ENCODE measurements around the gene RALGAPA1. TPM values are rescaled to one million over a fixed set of nuclear protein-coding genes. Genes with fewer than 3 reads are reported as not detected.

The RALGAPA1 gene
- polyA plus RNA-seq, 1 donor, result 33.3 TPM

- Histone ChIP-seq H3K4me3 (ENCODE audit: low read length) (no peak overlapping the region), H3K27ac (ENCODE audit: low read length) (no peak overlapping the region), H3K36me3 (ENCODE audit: control insufficient read depth, insufficient read depth, low read length) (peaks cover 19% of the 10 kb centered on the region), H3K4me1 (ENCODE audit: control insufficient read depth, insufficient read depth, low read length) (no peaks in the 10 kb centered on the region), H3K27me3 (ENCODE audit: control insufficient read depth, insufficient read depth, low read length) (no peaks in the 10 kb centered on the region), H3K9me3 (ENCODE audit: control insufficient read depth, low read depth, low read length) (no peaks in the 10 kb centered on the region)
- WGBS (ENCODE audit: insufficient coverage, low lambda C conversion rate), result no CpG with 5 or more reads among the region's 5 CpGs
- no peak for DNase-seq
Observed at GRCh38 chr14:35766036-35766699, 42.9 kb downstream of the RALGAPA1 start.

- no peak overlapping the region for H3K27ac ChIP-seq (ENCODE audit: low read length)
- no peak for DNase-seq
- H3K36me3 ChIP-seq (ENCODE audit: control insufficient read depth, insufficient read depth, low read length), result peaks cover 22% of the 10 kb centered on the region
- no peaks in the 10 kb centered on the region for H3K9me3 ChIP-seq (ENCODE audit: control insufficient read depth, low read depth, low read length)
- no peak overlapping the region for H3K4me3 ChIP-seq (ENCODE audit: low read length)
- WGBS (ENCODE audit: insufficient coverage, low lambda C conversion rate), result no CpG with 5 or more reads among the region's 4 CpGs
- H3K27me3 ChIP-seq (ENCODE audit: control insufficient read depth, insufficient read depth, low read length), result no peaks in the 10 kb centered on the region
- no peaks in the 10 kb centered on the region for H3K4me1 ChIP-seq (ENCODE audit: control insufficient read depth, insufficient read depth, low read length)
Observed at GRCh38 chr14:35761922-35762321, 47.2 kb downstream of the RALGAPA1 start.

- no peak overlapping the region for H3K4me3 ChIP-seq (ENCODE audit: low read length)
- WGBS (ENCODE audit: insufficient coverage, low lambda C conversion rate), result no CpG with 5 or more reads among the region's 1 CpG
- H3K9me3 ChIP-seq (ENCODE audit: control insufficient read depth, low read depth, low read length), result no peaks in the 10 kb centered on the region
- no peaks in the 10 kb centered on the region for H3K4me1 ChIP-seq (ENCODE audit: control insufficient read depth, insufficient read depth, low read length)
- peaks cover 23% of the 10 kb centered on the region for H3K36me3 ChIP-seq (ENCODE audit: control insufficient read depth, insufficient read depth, low read length)
- no peaks in the 10 kb centered on the region for H3K27me3 ChIP-seq (ENCODE audit: control insufficient read depth, insufficient read depth, low read length)
- no peak overlapping the region for H3K27ac ChIP-seq (ENCODE audit: low read length)
- DNase-seq, result no peak
Observed at GRCh38 chr14:35760143-35760542, 49.0 kb downstream of the RALGAPA1 start.

GRCh38 chr14:35758523-35759129 lies 50.5 kb downstream of the RALGAPA1 start:
- no CpG with 5 or more reads among the region's 3 CpGs for WGBS (ENCODE audit: insufficient coverage, low lambda C conversion rate)
- H3K9me3 ChIP-seq (ENCODE audit: control insufficient read depth, low read depth, low read length), result no peaks in the 10 kb centered on the region
- peaks cover 31% of the 10 kb centered on the region for H3K36me3 ChIP-seq (ENCODE audit: control insufficient read depth, insufficient read depth, low read length)
- no peaks in the 10 kb centered on the region for H3K4me1 ChIP-seq (ENCODE audit: control insufficient read depth, insufficient read depth, low read length)
- no peak overlapping the region for H3K4me3 ChIP-seq (ENCODE audit: low read length)
- no peak for DNase-seq
- H3K27me3 ChIP-seq (ENCODE audit: control insufficient read depth, insufficient read depth, low read length), result no peaks in the 10 kb centered on the region
- H3K27ac ChIP-seq (ENCODE audit: low read length), result no peak overlapping the region

GRCh38 chr14:35754671-35755070 lies 54.4 kb downstream of the RALGAPA1 start:
- H3K4me3 ChIP-seq (ENCODE audit: low read length), result no peak overlapping the region

GRCh38 chr14:35752380-35752779 lies 56.7 kb downstream of the RALGAPA1 start:
- Histone ChIP-seq H3K4me1 (ENCODE audit: control insufficient read depth, insufficient read depth, low read length) (no peaks in the 10 kb centered on the region), H3K27ac (ENCODE audit: low read length) (no peak overlapping the region), H3K36me3 (ENCODE audit: control insufficient read depth, insufficient read depth, low read length) (peaks cover 37% of the 10 kb centered on the region), H3K4me3 (ENCODE audit: low read length) (no peak overlapping the region), H3K9me3 (ENCODE audit: control insufficient read depth, low read depth, low read length) (no peaks in the 10 kb centered on the region), H3K27me3 (ENCODE audit: control insufficient read depth, insufficient read depth, low read length) (no peaks in the 10 kb centered on the region)
- WGBS (ENCODE audit: insufficient coverage, low lambda C conversion rate), result 90% methylated on average over 1 of the region's 3 CpGs
- DNase-seq, result no peak

More at GRCh38 chr14:35754671-35755070, 54.4 kb downstream of the RALGAPA1 start:
- no peak overlapping the region for H3K27ac ChIP-seq (ENCODE audit: low read length)
- no peaks in the 10 kb centered on the region for H3K4me1 ChIP-seq (ENCODE audit: control insufficient read depth, insufficient read depth, low read length)
- no peak for DNase-seq
- no peaks in the 10 kb centered on the region for H3K27me3 ChIP-seq (ENCODE audit: control insufficient read depth, insufficient read depth, low read length)
- peaks cover 39% of the 10 kb centered on the region for H3K36me3 ChIP-seq (ENCODE audit: control insufficient read depth, insufficient read depth, low read length)
- no peaks in the 10 kb centered on the region for H3K9me3 ChIP-seq (ENCODE audit: control insufficient read depth, low read depth, low read length)

- Histone ChIP-seq H3K4me3 (ENCODE audit: low read length) (no peak overlapping the region), H3K27ac (ENCODE audit: low read length) (no peak overlapping the region), H3K27me3 (ENCODE audit: control insufficient read depth, insufficient read depth, low read length) (no peaks in the 10 kb centered on the region), H3K4me1 (ENCODE audit: control insufficient read depth, insufficient read depth, low read length) (no peaks in the 10 kb centered on the region), H3K36me3 (ENCODE audit: control insufficient read depth, insufficient read depth, low read length) (peaks cover 33% of the 10 kb centered on the region), H3K9me3 (ENCODE audit: control insufficient read depth, low read depth, low read length) (no peaks in the 10 kb centered on the region)
- 100% methylated on average over 3 of the region's 6 CpGs for WGBS (ENCODE audit: insufficient coverage, low lambda C conversion rate)
- no peak for DNase-seq
Observed at GRCh38 chr14:35750202-35750904, 58.7 kb downstream of the RALGAPA1 start.

GRCh38 chr14:35747379-35747778 lies 61.7 kb downstream of the RALGAPA1 start:
- Histone ChIP-seq H3K9me3 (ENCODE audit: control insufficient read depth, low read depth, low read length) (no peaks in the 10 kb centered on the region), H3K27ac (ENCODE audit: low read length) (no peak overlapping the region), H3K27me3 (ENCODE audit: control insufficient read depth, insufficient read depth, low read length) (no peaks in the 10 kb centered on the region), H3K36me3 (ENCODE audit: control insufficient read depth, insufficient read depth, low read length) (peaks cover 20% of the 10 kb centered on the region), H3K4me3 (ENCODE audit: low read length) (no peak overlapping the region), H3K4me1 (ENCODE audit: control insufficient read depth, insufficient read depth, low read length) (no peaks in the 10 kb centered on the region)
- DNase-seq, result no peak

- Histone ChIP-seq H3K4me3 (ENCODE audit: low read length) (no peak overlapping the region), H3K27ac (ENCODE audit: low read length) (no peak overlapping the region), H3K27me3 (ENCODE audit: control insufficient read depth, insufficient read depth, low read length) (no peaks in the 10 kb centered on the region), H3K4me1 (ENCODE audit: control insufficient read depth, insufficient read depth, low read length) (no peaks in the 10 kb centered on the region), H3K36me3 (ENCODE audit: control insufficient read depth, insufficient read depth, low read length) (peaks cover 28% of the 10 kb centered on the region), H3K9me3 (ENCODE audit: control insufficient read depth, low read depth, low read length) (no peaks in the 10 kb centered on the region)
- DNase-seq, result no peak
- 83% methylated on average over 1 of the region's 1 CpG for WGBS (ENCODE audit: insufficient coverage, low lambda C conversion rate)
Observed at GRCh38 chr14:35742442-35742841, 66.7 kb downstream of the RALGAPA1 start.

GRCh38 chr14:35742032-35742371 lies 67.1 kb downstream of the RALGAPA1 start:
- WGBS (ENCODE audit: insufficient coverage, low lambda C conversion rate), result no CpG with 5 or more reads among the region's 1 CpG
- Histone ChIP-seq H3K27me3 (ENCODE audit: control insufficient read depth, insufficient read depth, low read length) (no peaks in the 10 kb centered on the region), H3K9me3 (ENCODE audit: control insufficient read depth, low read depth, low read length) (no peaks in the 10 kb centered on the region), H3K4me3 (ENCODE audit: low read length) (no peak overlapping the region), H3K27ac (ENCODE audit: low read length) (no peak overlapping the region), H3K4me1 (ENCODE audit: control insufficient read depth, insufficient read depth, low read length) (no peaks in the 10 kb centered on the region), H3K36me3 (ENCODE audit: control insufficient read depth, insufficient read depth, low read length) (peaks cover 29% of the 10 kb centered on the region)
- DNase-seq, result no peak

All from large intestine (tissue), 3 donors.